H1 (cell line): ENCODE measurements around the gene CTAGE4. TPM values are rescaled to one million over a fixed set of nuclear protein-coding genes. Genes with fewer than 3 reads are reported as not detected.

Source experiments
- CTCF ChIA-PET: fragments of 300-600 bp; sonication (Branson Sonifier 250); formaldehyde crosslinking; loops from one replicate; lab custom pipeline; 2021; ENCODE audit not compliant: partially characterized antibody; lab: Charles Lee
- POLR2A ChIA-PET: fragments of 300-600 bp; sonication (Branson Sonifier 250); formaldehyde crosslinking; loops from one replicate; lab custom pipeline; 2021; ENCODE audit warnings: inconsistent platforms; ENCODE audit not compliant: partially characterized antibody; lab: Charles Lee
- DNase-seq, 2 experiments: peaks; one replicate each; pipeline versions ENCODE4 v3.0.0 to v3.0.0-alpha.2; 2010 to 2022; ENCODE audit warnings: low spot score in 2 of 2, low read depth in 1 of 2, mixed read lengths in 1 of 2
- FAIRE-seq: peaks from 2 replicates; lab custom pipeline; 2011; peaks lifted over from hg19 to GRCh38; lab: Jason Lieb, UNC
- H2AFZ ChIP-seq: 2 replicates; pipeline ENCODE4 v1.8.1; 2012; ENCODE audit warnings: low read length, inconsistent platforms
- H2AK5ac ChIP-seq: 2 replicates; pipeline ENCODE4 v1.6.1; 2013; ENCODE audit warnings: low read depth, low read length
- H2BK120ac ChIP-seq: replicated peaks from 2 replicates; pipeline ENCODE3; 2013; ENCODE audit warnings: low read depth, low read length, inconsistent platforms
- H2BK12ac ChIP-seq: 2 replicates; pipeline ENCODE4 v1.6.1; 2013; ENCODE audit warnings: low read depth, low read length
- H2BK15ac ChIP-seq: 2 replicates; pipeline ENCODE4 v1.6.1; 2013; ENCODE audit warnings: low read length
- H2BK20ac ChIP-seq: 2 replicates; pipeline ENCODE4 v1.6.1; 2013; ENCODE audit warnings: low read length
- H2BK5ac ChIP-seq: 2 replicates; pipeline ENCODE4 v1.6.1; 2013; ENCODE audit warnings: low read depth, low read length
- H3K14ac ChIP-seq: 2 replicates; pipeline ENCODE4 v1.6.1; 2013; ENCODE audit warnings: inconsistent platforms; ENCODE audit not compliant: insufficient read length
- H3K18ac ChIP-seq: 2 replicates; pipeline ENCODE4 v1.6.1; 2013; ENCODE audit warnings: low read length; ENCODE audit errors: extremely low read depth
- H3K23ac ChIP-seq: 2 replicates; pipeline ENCODE4 v1.6.1; 2013; ENCODE audit warnings: inconsistent platforms; ENCODE audit not compliant: insufficient read length
- H3K23me2 ChIP-seq: 2 replicates; pipeline ENCODE4 v1.6.1; 2013; ENCODE audit warnings: low read depth, low read length
- H3K27ac ChIP-seq: 2 replicates; pipeline ENCODE4 v1.6.1; 2011; ENCODE audit warnings: low read depth, low read length, inconsistent platforms
- H3K27me3 ChIP-seq, 4 experiments: replicated peaks in 1 of 4; 1 replicate in 1 of 4; 2 replicates in 3 of 4; pipeline versions ENCODE4 v1.6.1 to v1.8.1; 2011 to 2013; ENCODE audit warnings: low read length in 3 of 4, mild to moderate bottlenecking in 3 of 4, inconsistent platforms in 2 of 4, mixed read lengths in 2 of 4, moderate library complexity in 1 of 4; ENCODE audit not compliant: control insufficient read depth in 3 of 4, insufficient read depth in 3 of 4; ENCODE audit errors: extremely low read depth in 1 of 4
- H3K36me3 ChIP-seq, 4 experiments: 2 replicates each; pipeline versions ENCODE4 v1.6.1 to v1.8.1; 2011 to 2013; ENCODE audit warnings: mild to moderate bottlenecking in 4 of 4, low read length in 3 of 4, moderate library complexity in 2 of 4, control low read depth in 1 of 4, inconsistent platforms in 1 of 4; ENCODE audit not compliant: insufficient read depth in 4 of 4, control insufficient read depth in 2 of 4
- H3K4ac ChIP-seq: replicated peaks from 2 replicates; pipeline ENCODE3; 2013; ENCODE audit warnings: low read length, low read depth, mixed read lengths, inconsistent platforms; ENCODE audit not compliant: insufficient read length
- H3K4me1 ChIP-seq, 4 experiments: replicated peaks in 1 of 4; 1 replicate in 1 of 4; 2 replicates in 3 of 4; pipeline versions ENCODE4 v1.6.1 to v1.8.1; 2011 to 2013; ENCODE audit warnings: low read length in 3 of 4, inconsistent platforms in 2 of 4, mixed read lengths in 1 of 4; ENCODE audit not compliant: insufficient read depth in 4 of 4, control insufficient read depth in 3 of 4
- H3K4me2 ChIP-seq, 2 experiments: 2 replicates each; pipeline versions ENCODE4 v1.6.1 to v1.8.1; 2011 to 2013; ENCODE audit warnings: low read depth in 2 of 2, low read length in 2 of 2, control low read depth in 1 of 2, inconsistent platforms in 1 of 2, mild to moderate bottlenecking in 1 of 2; ENCODE audit not compliant: insufficient read depth in 1 of 2
- H3K4me3 ChIP-seq, 4 experiments: fragments of 200-600, 300-600 bp in 1 of 4; sonication (generic), shearing (Covaris generic), sonication (Bioruptor Twin) in 1 of 4; 2 replicates each; pipeline versions ENCODE4 v1.5.1 to v1.8.1; 2011 to 2016; ENCODE audit warnings: low read length in 4 of 4, low read depth in 3 of 4, control low read depth in 2 of 4, inconsistent platforms in 2 of 4, mild to moderate bottlenecking in 2 of 4, mixed read lengths in 1 of 4, moderate library complexity in 1 of 4; ENCODE audit not compliant: insufficient read depth in 2 of 4; ENCODE audit errors: extremely low read depth in 1 of 4
- H3K56ac ChIP-seq: replicated peaks from 2 replicates; pipeline ENCODE3; 2013; ENCODE audit warnings: low read depth, mild to moderate bottlenecking, mixed read lengths, low read length, inconsistent platforms; ENCODE audit not compliant: insufficient read length
- H3K79me1 ChIP-seq: 2 replicates; pipeline ENCODE4 v1.6.1; 2013; ENCODE audit warnings: low read depth, low read length, control low read depth
- H3K79me2 ChIP-seq, 2 experiments: 2 replicates each; pipeline versions ENCODE4 v1.6.1 to v1.8.1; 2012 to 2013; ENCODE audit warnings: low read length in 2 of 2, mild to moderate bottlenecking in 2 of 2, inconsistent platforms in 1 of 2; ENCODE audit not compliant: insufficient read depth in 2 of 2, control insufficient read depth in 1 of 2
- H3K9ac ChIP-seq, 4 experiments: replicated peaks in 1 of 4; 1 replicate in 1 of 4; 2 replicates in 3 of 4; pipeline versions ENCODE4 v1.6.1 to v1.8.1; 2011 to 2013; ENCODE audit warnings: low read depth in 3 of 4, low read length in 3 of 4, control low read depth in 2 of 4, mild to moderate bottlenecking in 2 of 4, moderate library complexity in 2 of 4, inconsistent platforms in 1 of 4; ENCODE audit errors: extremely low read depth in 1 of 4
- H3K9me3 ChIP-seq, 2 experiments: 2 replicates each; pipeline versions ENCODE4 v1.6.1 to v1.8.1; 2012 to 2013; ENCODE audit warnings: mild to moderate bottlenecking in 2 of 2, moderate library complexity in 2 of 2, control low read depth in 1 of 2, inconsistent platforms in 1 of 2, low read depth in 1 of 2, low read length in 1 of 2, mixed read lengths in 1 of 2; ENCODE audit not compliant: insufficient read depth in 2 of 2
- H4K20me1 ChIP-seq, 2 experiments: replicated peaks in 1 of 2; 2 replicates each; pipeline versions ENCODE3 to v1.8.1; 2011 to 2013; ENCODE audit warnings: inconsistent platforms in 2 of 2, low read length in 2 of 2, mild to moderate bottlenecking in 1 of 2; ENCODE audit not compliant: insufficient read depth in 2 of 2, control insufficient read depth in 1 of 2
- H4K5ac ChIP-seq: 2 replicates; pipeline ENCODE4 v1.6.1; 2013; ENCODE audit warnings: low read length, low read depth, mixed read lengths, inconsistent platforms; ENCODE audit not compliant: insufficient read length
- H4K8ac ChIP-seq: 2 replicates; pipeline ENCODE4 v1.8.0; 2013; ENCODE audit warnings: mild to moderate bottlenecking, moderate library complexity, low read length, inconsistent platforms; ENCODE audit not compliant: insufficient read depth; ENCODE audit errors: extremely low read depth
- H4K91ac ChIP-seq: replicated peaks from 2 replicates; pipeline ENCODE3; 2013; ENCODE audit warnings: low read length, mixed read lengths, inconsistent platforms; ENCODE audit not compliant: insufficient read length
- HDAC2 ChIP-seq, 2 experiments: fragments of 300-600 bp in 1 of 2; sonication (generic) in 1 of 2; IDR thresholded peaks; 2 replicates each; pipeline ENCODE4 v1.6.1; 2011 to 2012; ENCODE audit warnings: low read depth in 2 of 2, low read length in 2 of 2, mild to moderate bottlenecking in 2 of 2, moderate library complexity in 2 of 2, borderline replicate concordance in 1 of 2, inconsistent platforms in 1 of 2
- WGBS, 2 experiments: shearing (Covaris generic) in 1 of 2; methylation state at CpG; one replicate each; pipeline versions ENCODE4 v1.1.6 to v1.1.7; 2013 to 2015; ENCODE audit warnings: low lambda C conversion rate in 2 of 2, mixed read lengths in 2 of 2, inconsistent platforms in 1 of 2, low coverage in 1 of 2, missing lambda C conversion rate in 1 of 2; ENCODE audit not compliant: insufficient replicate concordance in 2 of 2, insufficient coverage in 1 of 2, insufficient read length in 1 of 2; ENCODE audit errors: extremely low coverage in 1 of 2, missing lambda C conversion rate in 1 of 2; 5-methylcytosine and 5-hydroxymethylcytosine counted together
- polyA plus RNA-seq, 7 experiments: library from polyadenylated mRNA; depleted of rRNA in 3 of 7; stranded (reverse) in 5 of 7; unstranded in 2 of 7; fragments of >200 nt in 5 of 7; fragments of 200-250 nt in 2 of 7; gene quantifications; 1 replicate in 5 of 7; 2 replicates in 1 of 7; 4 replicates in 1 of 7; pipeline versions ENCODE4 v1.2.1 to v1.2.3, GENCODE V29; 2011 to 2013; ENCODE audit warnings: missing spikeins in 2 of 7, mixed read lengths in 2 of 7
- total RNA-seq: library from RNA; stranded (reverse); fragmentation: NEBNext Ultra II Directional; extraction: Animal tissue kit (Norgen Biotek cat#: 25700); gene quantifications from 2 replicates; pipeline ENCODE4 v1.2.1, GENCODE V29; 2021

Gene CTAGE4
- total and polyA plus RNA-seq, 2 of the 8 experiments (the other 6 are each of a cell fraction or from before 2014, with no cell fraction given): 2.9 to 10.3 TPM

DNA sequence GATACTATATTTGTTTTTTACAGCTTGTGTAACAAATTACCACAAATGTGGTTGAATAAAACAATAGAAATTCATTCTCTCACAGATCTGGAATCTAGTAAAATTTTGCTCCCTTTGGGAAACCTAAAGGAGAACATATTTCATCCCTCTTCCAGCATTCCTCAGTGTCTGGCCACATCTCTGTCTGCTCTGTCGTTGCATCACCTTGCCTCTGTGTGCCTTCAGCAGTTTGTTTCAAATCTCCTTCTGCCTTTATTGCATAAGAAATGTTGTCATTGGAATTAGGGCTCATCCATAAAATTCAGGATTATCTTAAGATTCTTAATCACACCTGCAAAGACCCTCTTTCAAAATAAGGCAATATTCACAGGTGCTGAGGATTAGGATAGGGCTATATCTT lies 45.8 kb upstream of the CTAGE4 start:
- TF ChIP-seq HDAC2 (IDR thresholded peaks at IDR 0.05; ENCODE audit: borderline replicate concordance in 1 of 2, low read depth in 2 of 2, low read length in 2 of 2): no peak
- Histone ChIP-seq H3K79me1 (no peaks in the 10 kb centered on the region), H3K4me2 (no peak overlapping the region), H2BK12ac (no peak overlapping the region), H2BK15ac (no peak overlapping the region), H3K4ac (no peak overlapping the region), H2BK5ac (no peak overlapping the region), H2AK5ac (no peak overlapping the region), H3K9me3 (no peaks in the 10 kb centered on the region), H3K27me3 (no peaks in the 10 kb centered on the region), H3K9ac (no peak overlapping the region), H4K5ac (no peak overlapping the region), H3K23me2 (no peaks in the 10 kb centered on the region), H4K91ac (no peak overlapping the region), H3K56ac (no peak overlapping the region), H3K14ac (no peak overlapping the region), H4K8ac (no peak overlapping the region), H3K23ac (no peak overlapping the region), H2BK20ac (no peak overlapping the region), H4K20me1 (no peaks in the 10 kb centered on the region), H3K4me3 (no peak overlapping the region), H2AFZ (no peak overlapping the region), H3K4me1 (no peaks in the 10 kb centered on the region), H3K79me2 (no peaks in the 10 kb centered on the region), H3K27ac (no peak overlapping the region), H2BK120ac (no peak overlapping the region), H3K36me3 (no peaks in the 10 kb centered on the region), H3K18ac (no peak overlapping the region)
- no peak for FAIRE-seq
- WGBS, 2 experiments: 100% methylated on average over 1 of the region's 1 CpG; no CpG with 5 or more reads in 1 of the 2 experiments
- DNase-seq: no peak
- ChIA-PET CTCF (interaction anchor here (0.7 to 1.9 kb wide), 3 partner anchors 9 to 256 kb away, joined by 4 to 8 read pairs (median 4); no protein-coding TSS in a partner anchor), POLR2A (no interaction called here)
